Astrocyte of the cerebellum (primary cell): ENCODE results near the gene SIRT7.
A peak's percentile ranks its signal among the peaks of the same experiment; 100 is the strongest.

ENCODE experiments used
- DNase-seq: peaks from one replicate; pipeline ENCODE4 v3.0.0-alpha.2; 2011; ENCODE audit warnings: low read depth
- H3K4me3 ChIP-seq: 2 replicates; pipeline ENCODE4 v1.5.1; 2011; ENCODE audit warnings: mild to moderate bottlenecking, low read depth, low read length, moderate library complexity
- in situ Hi-C: cut with HindIII; loops from 2 replicates; pipeline ENCODE4 v1.10.0; 2017; ENCODE audit warnings: low sequenced_read_pairs
- TF ChIP-seq, protein P1 (sequence below): IDR thresholded peaks from 2 replicates; pipeline ENCODE4 v1.5.1; 2012; ENCODE audit warnings: low read length, low read depth, moderate library complexity, mild to moderate bottlenecking; ENCODE audit errors: missing control alignments

The SIRT7 gene

GRCh38 chr17:81915331-81915730 is 2.6 kb downstream of the SIRT7 start:
- in situ Hi-C loops = no loop called here
- DNase-seq = no peak
- H3K4me3 ChIP-seq = no peak overlapping the region
- TF ChIP-seq, protein P1, sequence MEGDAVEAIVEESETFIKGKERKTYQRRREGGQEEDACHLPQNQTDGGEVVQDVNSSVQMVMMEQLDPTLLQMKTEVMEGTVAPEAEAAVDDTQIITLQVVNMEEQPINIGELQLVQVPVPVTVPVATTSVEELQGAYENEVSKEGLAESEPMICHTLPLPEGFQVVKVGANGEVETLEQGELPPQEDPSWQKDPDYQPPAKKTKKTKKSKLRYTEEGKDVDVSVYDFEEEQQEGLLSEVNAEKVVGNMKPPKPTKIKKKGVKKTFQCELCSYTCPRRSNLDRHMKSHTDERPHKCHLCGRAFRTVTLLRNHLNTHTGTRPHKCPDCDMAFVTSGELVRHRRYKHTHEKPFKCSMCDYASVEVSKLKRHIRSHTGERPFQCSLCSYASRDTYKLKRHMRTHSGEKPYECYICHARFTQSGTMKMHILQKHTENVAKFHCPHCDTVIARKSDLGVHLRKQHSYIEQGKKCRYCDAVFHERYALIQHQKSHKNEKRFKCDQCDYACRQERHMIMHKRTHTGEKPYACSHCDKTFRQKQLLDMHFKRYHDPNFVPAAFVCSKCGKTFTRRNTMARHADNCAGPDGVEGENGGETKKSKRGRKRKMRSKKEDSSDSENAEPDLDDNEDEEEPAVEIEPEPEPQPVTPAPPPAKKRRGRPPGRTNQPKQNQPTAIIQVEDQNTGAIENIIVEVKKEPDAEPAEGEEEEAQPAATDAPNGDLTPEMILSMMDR = no peak

DNA sequence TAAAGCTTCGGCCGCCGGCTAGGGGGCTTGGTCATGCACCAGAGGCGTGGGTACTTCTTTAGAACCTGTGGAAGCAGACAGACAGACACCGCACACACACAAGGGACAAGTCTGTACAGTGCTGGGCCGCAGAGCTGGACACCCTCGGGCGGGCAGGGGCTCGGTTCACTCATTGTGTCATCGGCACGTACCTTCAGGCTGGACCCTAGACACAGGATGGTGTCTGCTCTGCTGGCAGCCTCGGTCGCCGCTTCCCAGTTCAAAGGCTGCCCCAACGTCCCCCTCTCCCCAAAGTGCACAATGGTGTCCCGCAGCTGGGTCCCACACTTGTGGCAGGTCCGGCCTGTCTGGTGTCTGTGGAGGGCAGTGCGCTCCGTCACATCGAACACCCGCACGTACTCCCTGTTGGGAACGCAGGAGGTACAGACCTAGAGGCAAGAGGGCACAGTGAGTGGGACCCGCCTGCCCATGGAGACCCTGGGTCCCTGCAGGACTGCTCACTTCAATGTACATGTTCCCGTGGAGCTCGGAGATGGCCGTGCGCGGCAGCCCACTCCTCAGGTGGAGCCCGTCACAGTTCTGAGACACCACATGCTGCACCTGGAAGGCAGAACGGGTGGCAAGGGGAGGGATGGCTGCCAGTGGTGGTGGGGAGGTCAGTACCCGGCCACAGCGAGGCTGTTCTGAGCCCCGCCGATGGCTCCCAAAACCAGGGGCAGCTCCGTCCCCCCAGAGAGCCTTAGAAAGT is 3.7 kb downstream of the SIRT7 start:
- no peak overlapping the region for H3K4me3 ChIP-seq
- in situ Hi-C loops = no loop called here
- no peak for DNase-seq
- TF ChIP-seq, protein P1 = no peak

GRCh38 chr17:81913394-81914102 is 4.4 kb downstream of the SIRT7 start:
- TF ChIP-seq, protein P1 = no peak
- no peak for DNase-seq
- in situ Hi-C loops = no loop called here
- no peak overlapping the region for H3K4me3 ChIP-seq

DNA sequence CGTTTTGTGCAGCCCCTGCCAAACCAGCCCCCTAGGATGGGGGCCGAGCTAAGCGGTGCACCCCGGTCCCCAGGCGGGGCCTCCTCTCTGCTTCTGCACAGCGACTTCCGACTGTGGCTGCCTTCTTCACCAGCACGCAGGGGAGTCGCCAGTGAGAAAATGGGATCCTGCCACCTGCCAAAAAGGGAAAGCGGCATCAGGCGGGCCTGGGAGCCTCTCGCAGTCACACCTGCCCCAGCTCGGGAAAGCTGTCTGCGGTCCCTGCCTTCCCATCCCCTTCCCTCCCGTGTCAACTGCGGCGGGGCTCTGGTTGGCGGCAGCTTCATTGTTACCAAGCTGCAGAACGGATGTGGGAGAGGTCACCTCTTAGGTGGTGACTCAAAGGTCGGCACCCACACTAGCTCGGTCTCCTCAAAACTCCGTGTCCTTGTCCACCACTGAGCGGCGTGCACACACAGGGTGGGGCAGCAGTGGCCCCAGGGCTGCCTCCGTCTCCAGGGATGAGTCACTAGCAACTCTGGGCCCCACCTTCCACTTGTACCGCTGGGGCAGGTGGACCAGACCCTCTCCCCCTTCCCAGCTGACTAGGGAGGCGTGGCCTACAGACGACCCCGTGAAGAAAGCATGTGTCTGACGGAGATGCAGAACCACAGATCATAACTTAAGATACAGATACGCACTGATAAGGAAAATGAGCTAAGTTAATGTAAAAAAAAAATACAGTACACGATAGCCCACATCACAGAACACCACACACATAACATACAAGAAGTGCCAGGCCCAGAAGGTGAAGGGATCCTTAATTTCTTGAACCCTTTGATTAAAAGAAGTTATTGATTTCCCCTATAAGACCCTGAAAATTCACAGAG is 5.3 kb downstream of the SIRT7 start:
- TF ChIP-seq, protein P1 = no peak
- no peak for DNase-seq
- in situ Hi-C loops = no loop called here
- no peak overlapping the region for H3K4me3 ChIP-seq

- no peak overlapping the region for H3K4me3 ChIP-seq
- TF ChIP-seq, protein P1 = no peak
- in situ Hi-C loops = no loop called here
- no peak for DNase-seq
These were observed 6.0 kb downstream of the SIRT7 start for GRCh38 chr17:81911969-81912368.

GRCh38 chr17:81911277-81911961 is 6.6 kb downstream of the SIRT7 start, which contains the start of gene PCYT2:
Gene PCYT2 (minus strand): TSS chr17:81911399. CDS start chr17:81911355, 44 bp downstream.
- TF ChIP-seq, protein P1 = no peak
- in situ Hi-C loops = no loop called here
- peak; percentile 48 for DNase-seq
- peak within 1 kb of the TSS; percentile 64 for H3K4me3 ChIP-seq
